DOHH2 (cell line): ENCODE data around the gene ARHGAP22.
A peak's percentile ranks its signal among the peaks of the same experiment; 100 is the strongest.

Experiments used
- H3F3A ChIP-seq: fragments of 200-600 bp; sonication (generic), shearing (Covaris generic); 2 replicates; pipeline ENCODE4 v1.6.0; 2016; ENCODE audit warnings: antibody characterized with exemption, mild to moderate bottlenecking; ENCODE audit not compliant: control insufficient read depth, insufficient read depth
- H3K27ac ChIP-seq: fragments of 200-600 bp; sonication (generic); 2 replicates; pipeline ENCODE4 v1.5.1; 2014; ENCODE audit warnings: low read depth, mild to moderate bottlenecking, low read length, moderate library complexity
- H3K27me3 ChIP-seq: fragments of 200-600 bp; sonication (generic); 2 replicates; pipeline ENCODE4 v1.6.1; 2014; ENCODE audit warnings: mild to moderate bottlenecking, low read length, mixed read lengths; ENCODE audit not compliant: control insufficient read depth
- H3K36me3 ChIP-seq: fragments of 200-600 bp; sonication (generic); 2 replicates; pipeline ENCODE4 v1.6.1; 2014; ENCODE audit warnings: mild to moderate bottlenecking, low read length, moderate library complexity, mixed read lengths; ENCODE audit not compliant: control insufficient read depth
- H3K4me1 ChIP-seq: fragments of 200-600 bp; sonication (generic); 2 replicates; pipeline ENCODE4 v1.6.1; 2014; ENCODE audit warnings: mild to moderate bottlenecking, low read length, mixed read lengths; ENCODE audit not compliant: control insufficient read depth
- H3K4me2 ChIP-seq: fragments of 200-600 bp; sonication (generic); 2 replicates; pipeline ENCODE4 v1.6.0; 2014; ENCODE audit warnings: mild to moderate bottlenecking, low read length, moderate library complexity
- H3K4me3 ChIP-seq: fragments of 200-600 bp; sonication (generic); 2 replicates; pipeline ENCODE4 v1.5.1; 2014; ENCODE audit warnings: mild to moderate bottlenecking, low read length, mixed read lengths
- H3K79me2 ChIP-seq: fragments of 200-600 bp; sonication (generic); 2 replicates; pipeline ENCODE4 v1.6.1; 2014; ENCODE audit warnings: mild to moderate bottlenecking, low read length, mixed read lengths; ENCODE audit not compliant: control insufficient read depth
- H3K9me2 ChIP-seq: fragments of 200-600 bp; sonication (generic); replicated peaks from 2 replicates; pipeline ENCODE4 v1.6.1; 2014; ENCODE audit warnings: mild to moderate bottlenecking, low read length, mixed read lengths; ENCODE audit not compliant: control insufficient read depth
- H3K9me3 ChIP-seq: fragments of 200-600 bp; sonication (generic); 2 replicates; pipeline ENCODE4 v1.6.1; 2014; ENCODE audit warnings: antibody characterized with exemption, low read length, mixed read lengths; ENCODE audit not compliant: control insufficient read depth, insufficient read depth
- H4K20me1 ChIP-seq: fragments of 200-600 bp; sonication (generic); 2 replicates; pipeline ENCODE4 v1.6.0; 2014; ENCODE audit warnings: low read depth, mild to moderate bottlenecking, antibody characterized with exemption, low read length, moderate library complexity; ENCODE audit not compliant: control insufficient read depth, insufficient read depth
- CTCF ChIP-seq: fragments of 200-600 bp; sonication (generic); IDR thresholded peaks from one replicate; pipeline ENCODE4 v1.5.1; 2014; ENCODE audit warnings: antibody characterized with exemption, mild to moderate bottlenecking, low read depth, low read length; ENCODE audit not compliant: poor library complexity, severe bottlenecking
- EZH2phosphoT487 ChIP-seq: fragments of 200-600 bp; sonication (generic); IDR thresholded peaks from 2 replicates; pipeline ENCODE4 v1.6.1; 2017; ENCODE audit warnings: borderline replicate concordance, mild to moderate bottlenecking, antibody characterized with exemption, low read length, moderate library complexity, mixed read lengths

The ARHGAP22 gene

GRCh38 chr10:48616436-48616835 lies 11.6 kb upstream of the ARHGAP22 start:
- no peaks in the 10 kb centered on the region for H3F3A ChIP-seq
- H3K9me3 ChIP-seq = no peaks in the 10 kb centered on the region
- no peak overlapping the region for H3K4me2 ChIP-seq
- H3K36me3 ChIP-seq = no peaks in the 10 kb centered on the region
- H3K27ac ChIP-seq = no peak overlapping the region
- no peaks in the 10 kb centered on the region for H3K4me1 ChIP-seq
- H3K79me2 ChIP-seq = no peaks in the 10 kb centered on the region
- no peak overlapping the region for H3K4me3 ChIP-seq
- H3K27me3 ChIP-seq = peaks cover 40% of the 10 kb centered on the region
- H3K9me2 ChIP-seq = no peaks in the 10 kb centered on the region
- TF ChIP-seq EZH2phosphoT487 (no peak), CTCF (no peak)
- no peaks in the 10 kb centered on the region for H4K20me1 ChIP-seq

GRCh38 chr10:48614481-48615390 lies 9.9 kb upstream of the ARHGAP22 start:
- H3K4me2 ChIP-seq = no peak overlapping the region
- no peaks in the 10 kb centered on the region for H3F3A ChIP-seq
- no peaks in the 10 kb centered on the region for H3K4me1 ChIP-seq

GRCh38 chr10:48613016-48613415 lies 8.1 kb upstream of the ARHGAP22 start:
- TF ChIP-seq CTCF (no peak), EZH2phosphoT487 (no peak)
- H3K36me3 ChIP-seq = no peaks in the 10 kb centered on the region
- no peaks in the 10 kb centered on the region for H3K4me1 ChIP-seq

More at GRCh38 chr10:48614481-48615390, 9.9 kb upstream of the ARHGAP22 start:
- TF ChIP-seq CTCF (peak; percentile 61), EZH2phosphoT487 (no peak)
- H3K27me3 ChIP-seq = peaks cover 41% of the 10 kb centered on the region
- H3K27ac ChIP-seq = no peak overlapping the region
- H3K9me3 ChIP-seq = no peaks in the 10 kb centered on the region
- H4K20me1 ChIP-seq = no peaks in the 10 kb centered on the region
- no peak overlapping the region for H3K4me3 ChIP-seq
- H3K36me3 ChIP-seq = no peaks in the 10 kb centered on the region
- no peaks in the 10 kb centered on the region for H3K9me2 ChIP-seq
- H3K79me2 ChIP-seq = no peaks in the 10 kb centered on the region

More at GRCh38 chr10:48613016-48613415, 8.1 kb upstream of the ARHGAP22 start:
- no peak overlapping the region for H3K27ac ChIP-seq
- no peak overlapping the region for H3K4me3 ChIP-seq
- no peaks in the 10 kb centered on the region for H4K20me1 ChIP-seq
- H3F3A ChIP-seq = no peaks in the 10 kb centered on the region
- no peak overlapping the region for H3K4me2 ChIP-seq
- H3K9me2 ChIP-seq = no peaks in the 10 kb centered on the region
- no peaks in the 10 kb centered on the region for H3K9me3 ChIP-seq
- peaks cover 34% of the 10 kb centered on the region for H3K27me3 ChIP-seq
- H3K79me2 ChIP-seq = no peaks in the 10 kb centered on the region
